Inferior parietal cortex (tissue), 1 donor: ENCODE measurements around the gene SAT2.
"Not testable (repeated sequence)": the region's sequence is repeated elsewhere in the genome, so short reads cannot be mapped to it uniquely, and the experiment has no call there.

ENCODE experiments used
- DNase-seq: peaks from one replicate; pipeline ENCODE4 v3.0.0-alpha.2; 2016; ENCODE audit errors: extremely low spot score

SAT2 gene

GRCh38 chr17:7634384-7634783, 6.8 kb upstream of the SAT2 start:
- DNase-seq = no peak

DNA sequence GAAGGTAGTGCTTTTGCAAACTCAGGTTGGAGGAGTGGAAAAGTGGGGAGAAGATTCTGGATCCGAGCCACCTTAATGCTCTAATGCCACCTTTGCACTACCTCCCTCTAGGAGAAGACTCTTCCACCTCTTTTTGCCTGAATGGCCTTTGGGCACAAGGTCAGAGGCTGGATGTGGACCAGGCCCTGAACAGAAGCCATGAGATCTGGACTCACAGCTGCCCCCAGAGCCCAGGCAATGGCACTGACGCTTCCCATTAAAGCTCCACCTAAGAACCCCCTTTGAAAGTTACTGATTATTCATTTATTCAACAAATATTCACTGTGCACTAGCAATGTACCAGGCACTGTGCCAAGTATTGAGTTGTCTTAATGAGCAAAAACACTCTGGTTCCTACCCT, 5.5 kb upstream of the SAT2 start:
- DNase-seq = no peak

DNA sequence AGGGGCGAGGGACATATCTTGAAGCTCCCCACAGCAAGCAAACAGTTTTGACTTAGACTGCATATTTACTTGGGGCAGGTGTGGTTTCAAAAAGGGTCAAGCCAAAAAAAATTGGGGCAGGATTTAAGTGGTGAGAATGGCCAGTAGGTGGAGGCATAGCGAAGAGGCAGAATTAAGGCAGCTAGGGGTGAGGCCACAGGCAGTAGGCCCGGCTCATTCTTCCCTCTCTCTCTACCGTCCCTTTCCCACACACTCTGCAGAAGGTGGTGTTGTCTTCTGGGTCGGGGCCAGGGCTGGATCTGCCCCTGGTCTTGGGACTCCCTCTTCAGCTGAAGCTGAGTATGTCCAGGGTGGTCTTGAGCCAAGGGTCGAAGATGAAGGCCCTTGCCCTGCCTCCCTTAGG, 4.9 kb upstream of the SAT2 start:
- DNase-seq = no peak

- DNase-seq = no peak
Measured at GRCh38 chr17:7631398-7632380, 4.1 kb upstream of the SAT2 start.

- DNase-seq = no peak
Measured at GRCh38 chr17:7629939-7630571, 2.4 kb upstream of the SAT2 start, which contains the start of gene SHBG. Gene SHBG, plus strand, starts transcription at chr17:7630135. Its CDS starts 38 bp downstream, at chr17:7630173.

- DNase-seq = no peak
Measured at GRCh38 chr17:7626956-7627249, 718 bp downstream of the SAT2 start.

DNA sequence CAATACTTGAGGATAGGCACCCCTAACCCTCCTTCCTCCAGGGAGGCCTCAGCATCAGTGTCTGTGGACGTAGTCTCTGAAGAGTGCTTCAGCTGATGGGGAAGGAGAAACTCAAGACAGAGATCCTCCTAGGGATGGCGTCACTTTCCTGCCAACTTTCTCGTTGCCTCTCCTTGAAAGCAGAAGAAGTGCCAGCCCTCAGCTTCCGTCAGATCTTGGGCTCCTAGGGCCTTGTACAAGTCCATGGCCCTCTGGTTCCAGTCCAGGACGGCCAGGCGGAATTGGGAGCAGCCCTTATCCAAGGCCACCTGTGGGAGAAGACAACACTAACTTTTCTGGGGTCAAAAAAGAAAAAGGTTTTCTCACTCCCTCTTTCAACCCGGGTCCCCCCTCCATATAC, 1.3 kb downstream of the SAT2 start:
- DNase-seq = no peak

- DNase-seq = not testable (repeated sequence)
Measured at GRCh38 chr17:7625749-7626148, 1.9 kb downstream of the SAT2 start.

DNA sequence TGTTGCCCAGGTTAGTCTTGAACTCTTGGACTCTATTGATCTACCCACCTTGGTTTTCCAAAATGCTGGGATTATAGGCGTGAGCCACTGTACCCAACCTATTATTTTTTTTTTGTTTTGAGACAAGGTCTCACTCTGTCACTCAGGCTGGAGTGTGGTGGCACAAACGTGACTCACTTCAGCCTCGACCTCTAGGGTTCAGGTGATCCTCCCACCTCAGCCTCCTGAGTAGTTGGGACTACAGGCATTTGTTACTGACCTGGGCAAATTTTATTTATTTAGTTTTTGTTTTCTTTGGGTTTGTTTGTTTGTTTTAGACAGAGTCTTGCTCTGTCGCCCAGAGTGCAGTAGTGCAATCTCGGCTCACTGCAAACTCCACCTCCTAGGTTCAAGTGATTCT, 4.0 kb downstream of the SAT2 start:
- no peak for DNase-seq

GRCh38 chr17:7620835-7621234, 6.8 kb downstream of the SAT2 start:
- no peak for DNase-seq

DNA sequence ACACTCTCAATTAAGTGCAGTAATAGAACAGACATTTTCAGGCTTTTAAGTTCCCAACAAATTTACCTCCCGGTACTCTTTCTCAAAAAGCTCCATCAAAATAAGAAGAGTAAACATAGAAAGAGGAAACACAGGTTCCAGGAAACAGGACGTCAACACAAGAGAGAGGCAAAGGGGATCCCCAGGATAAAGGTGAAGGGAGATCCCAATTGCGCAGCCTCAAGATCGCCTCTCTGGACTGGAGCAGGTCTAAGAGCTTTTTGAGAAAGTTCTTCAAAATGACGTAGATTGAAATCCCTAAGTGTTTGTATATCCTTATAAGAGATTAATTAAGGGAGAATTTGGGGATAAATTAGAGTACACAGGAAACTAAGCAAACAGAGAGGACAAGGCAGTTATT, 9.0 kb downstream of the SAT2 start:
- DNase-seq = no peak

- DNase-seq = no peak
Measured at GRCh38 chr17:7615265-7615747, 12.3 kb downstream of the SAT2 start.

GRCh38 chr17:7614425-7615264, 13.0 kb downstream of the SAT2 start, which contains the start of gene FXR2:
Gene FXR2, minus strand, starts transcription at chr17:7614897. Its CDS starts 365 bp downstream, at chr17:7614532.
- DNase-seq = peak; percentile 99

GRCh38 chr17:7613769-7614424, 13.7 kb downstream of the SAT2 start:
- DNase-seq = no peak

DNA sequence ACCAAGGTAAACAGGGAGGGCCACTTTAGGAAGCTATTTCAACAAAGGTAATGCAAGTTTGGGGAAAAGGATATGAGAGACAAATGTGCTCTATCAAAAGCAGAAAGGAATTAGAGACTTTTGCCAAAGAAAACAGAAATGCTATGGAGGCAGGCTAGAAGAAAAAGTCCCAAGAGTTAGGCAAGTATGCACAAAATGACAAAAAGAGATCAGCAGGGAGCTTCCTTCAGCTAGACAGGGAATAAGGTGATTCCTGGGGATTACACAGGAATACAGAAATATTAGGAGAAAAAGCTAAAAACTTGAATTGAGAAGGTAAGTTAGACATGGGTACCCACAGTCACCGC, 15.4 kb downstream of the SAT2 start:
- no peak for DNase-seq

- no peak for DNase-seq
Measured at GRCh38 chr17:7611635-7612293, 15.9 kb downstream of the SAT2 start.

DNA sequence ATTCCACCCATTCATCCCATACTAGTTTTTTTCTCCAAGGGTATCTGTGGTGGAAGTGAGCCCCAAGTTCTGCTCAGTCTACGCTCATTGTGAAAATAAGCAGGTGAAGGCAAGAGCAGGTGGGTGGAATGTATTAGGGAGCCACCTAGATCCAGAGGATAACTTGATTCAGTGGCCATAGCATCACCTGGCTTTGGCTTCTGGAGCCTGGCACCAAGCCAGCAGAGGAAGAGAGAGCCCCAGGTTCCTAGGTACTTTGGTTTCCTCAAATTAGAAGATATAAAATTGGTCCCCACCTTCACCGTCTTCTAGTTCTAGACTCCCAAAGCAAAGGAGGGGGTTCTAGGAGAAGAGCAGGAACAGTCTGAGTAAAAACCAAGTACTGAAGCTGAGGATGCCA, 17.0 kb downstream of the SAT2 start:
- DNase-seq = no peak

DNA sequence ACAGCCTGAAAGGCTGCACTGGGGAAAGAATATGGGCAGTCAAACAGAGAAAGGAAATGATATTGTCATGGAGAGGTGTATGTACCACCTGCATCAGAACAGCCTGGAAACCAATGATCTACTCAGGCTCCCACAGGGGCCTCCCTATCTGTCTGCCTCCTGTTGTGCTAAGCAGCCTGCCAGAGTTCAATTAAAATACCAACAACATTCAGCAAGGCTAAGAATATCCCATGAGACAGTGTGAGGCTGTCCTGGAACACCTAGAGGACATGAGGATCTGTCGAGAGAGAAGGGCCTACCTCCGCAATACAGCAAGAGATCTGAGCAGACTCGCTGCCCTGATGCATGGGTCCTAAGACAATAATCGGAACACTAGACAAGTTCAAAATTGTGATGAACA, 21.3 kb downstream of the SAT2 start:
- no peak for DNase-seq

GRCh38 chr17:7597561-7597960, 30.1 kb downstream of the SAT2 start:
- DNase-seq = not testable (repeated sequence)

DNA sequence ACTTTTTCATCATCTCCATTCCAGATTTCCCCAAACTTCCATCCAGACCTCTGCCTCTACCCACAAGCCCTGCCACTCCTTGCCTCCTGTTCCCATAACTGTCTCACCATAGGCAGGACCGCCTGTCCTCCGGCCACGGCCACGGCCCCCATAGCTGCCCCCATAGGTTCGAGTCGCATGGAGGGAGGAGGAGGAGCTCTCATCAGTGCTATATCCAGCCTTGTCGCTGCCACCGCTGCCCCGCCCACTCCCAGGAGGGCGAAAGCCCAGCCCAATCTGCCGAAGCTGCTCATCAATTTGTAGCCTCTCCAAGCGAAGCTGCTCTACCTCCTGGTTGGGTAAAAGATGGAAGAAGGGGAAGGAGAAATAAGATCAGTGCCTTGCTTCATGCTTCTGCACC, 34.3 kb downstream of the SAT2 start:
- DNase-seq = no peak

GRCh38 chr17:7592422-7593021, 35.1 kb downstream of the SAT2 start:
- DNase-seq = no peak
